Nucleus accumbens (tissue), 56 donors: ENCODE data around the gene PADI3.
"Not testable (repeated sequence)": the region's sequence is repeated elsewhere in the genome, so short reads cannot be mapped to it uniquely, and the experiment has no call there.

ENCODE experiments used
- DNase-seq, 56 donors: peaks; one replicate each; lab custom pipeline; 2025; lab: John Stamatoyannopoulos, UW

PADI3 gene

DNA sequence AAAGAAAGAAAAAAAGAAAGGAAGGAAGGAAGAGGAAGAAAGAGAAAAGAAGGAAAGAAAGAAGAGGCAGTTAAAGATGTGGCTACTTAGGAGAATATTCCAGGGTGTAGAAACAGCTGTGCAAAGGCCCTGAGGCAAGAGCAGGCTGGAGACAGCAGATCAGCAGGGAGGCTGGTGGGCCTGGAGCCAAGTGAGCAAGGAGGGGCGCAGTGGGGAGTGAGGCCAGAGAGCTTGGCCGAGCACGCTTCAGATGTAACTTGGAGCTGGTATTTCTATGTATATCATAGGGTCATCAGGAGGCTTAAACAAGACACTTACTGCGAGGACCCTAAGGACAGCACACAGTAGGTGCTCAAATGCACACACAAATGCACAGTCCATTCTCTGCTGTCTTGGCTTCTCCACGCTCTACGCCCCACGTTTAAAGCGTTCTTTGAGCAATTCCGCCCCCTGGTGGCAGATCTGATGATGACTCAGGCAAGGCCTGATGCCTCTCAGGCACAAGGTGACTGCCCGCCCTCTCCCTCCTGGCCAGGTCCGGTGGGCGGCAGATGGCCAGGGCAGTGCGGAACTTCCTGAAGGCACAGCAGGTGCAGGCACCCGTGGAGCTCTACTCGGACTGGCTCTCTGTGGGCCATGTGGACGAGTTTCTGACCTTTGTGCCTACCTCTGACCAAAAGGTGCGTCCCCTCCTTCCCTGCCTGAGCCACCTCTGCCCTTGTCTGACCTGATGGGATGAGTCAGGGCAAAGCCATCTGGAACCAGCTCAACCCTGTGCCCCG is 11.9 kb upstream of the PADI3 start:
- peak in 53 of 56 donors; percentile 1 to 92 (median 64) for DNase-seq

GRCh38 chr1:17237561-17237903 is 11.4 kb upstream of the PADI3 start:
- DNase-seq: no peak

DNA sequence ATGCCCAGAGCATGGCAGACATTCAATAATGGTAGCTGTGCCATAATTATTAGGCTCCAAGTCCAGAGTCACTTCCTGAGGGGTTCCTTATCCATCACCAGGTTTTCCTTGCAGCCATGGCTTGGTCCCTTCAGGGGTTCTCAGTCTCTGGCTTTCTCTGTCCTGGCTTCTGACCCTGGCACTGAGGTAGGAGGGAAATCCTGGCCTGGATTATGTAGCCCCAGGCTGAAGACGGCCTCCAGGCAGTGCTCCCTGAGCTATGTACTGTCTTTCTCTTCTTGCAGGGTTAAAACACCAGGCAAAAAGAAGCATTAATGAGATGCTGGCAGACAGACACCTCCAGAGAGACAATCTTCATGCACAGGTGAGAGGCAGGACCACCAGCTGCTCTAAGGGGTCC is 9.5 kb upstream of the PADI3 start:
- peak in 33 of 56 donors; percentile 1 to 54 (median 18) for DNase-seq

DNA sequence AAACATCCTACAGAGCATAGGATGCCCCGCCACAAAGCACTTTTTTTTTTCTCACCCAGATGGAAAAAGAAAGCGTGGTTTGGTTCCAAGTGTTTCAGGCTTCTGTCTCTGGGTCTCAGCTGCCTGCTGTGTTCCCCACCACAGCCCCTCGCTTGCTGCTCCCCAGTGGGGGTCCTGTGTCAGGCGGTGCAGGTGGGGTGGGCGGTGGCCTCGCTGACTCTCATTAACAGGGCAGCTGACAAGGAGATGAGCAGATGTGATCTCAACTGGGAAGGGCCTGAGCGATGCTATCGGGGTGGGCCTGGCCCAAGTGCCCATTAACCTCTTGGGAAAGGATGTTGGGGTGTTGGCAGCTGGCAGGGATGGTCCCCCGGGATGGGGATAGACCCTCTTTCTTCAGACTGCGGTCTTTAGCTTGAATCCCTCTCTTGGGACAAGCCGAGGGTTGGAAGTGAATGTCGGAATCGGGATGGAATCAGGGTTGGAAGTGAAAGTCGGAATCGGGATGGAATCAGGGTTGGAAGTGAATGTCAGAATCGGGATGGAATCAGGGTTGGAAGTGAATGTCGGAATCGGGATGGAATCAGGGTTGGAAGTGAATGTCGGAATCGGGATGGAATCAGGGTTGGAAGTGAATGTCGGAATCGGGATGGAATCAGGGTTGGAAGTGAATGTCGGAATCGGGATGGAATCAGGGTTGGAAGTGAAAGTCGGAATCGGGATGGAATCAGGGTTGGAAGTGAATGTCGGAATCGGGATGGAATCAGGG is 7.7 kb upstream of the PADI3 start:
- not testable (repeated sequence) for DNase-seq

- DNase-seq: not testable (repeated sequence)
These were observed 7.2 kb upstream of the PADI3 start for GRCh38 chr1:17241780-17242074.

GRCh38 chr1:17243274-17243673 is 5.6 kb upstream of the PADI3 start:
- DNase-seq: no peak

DNA sequence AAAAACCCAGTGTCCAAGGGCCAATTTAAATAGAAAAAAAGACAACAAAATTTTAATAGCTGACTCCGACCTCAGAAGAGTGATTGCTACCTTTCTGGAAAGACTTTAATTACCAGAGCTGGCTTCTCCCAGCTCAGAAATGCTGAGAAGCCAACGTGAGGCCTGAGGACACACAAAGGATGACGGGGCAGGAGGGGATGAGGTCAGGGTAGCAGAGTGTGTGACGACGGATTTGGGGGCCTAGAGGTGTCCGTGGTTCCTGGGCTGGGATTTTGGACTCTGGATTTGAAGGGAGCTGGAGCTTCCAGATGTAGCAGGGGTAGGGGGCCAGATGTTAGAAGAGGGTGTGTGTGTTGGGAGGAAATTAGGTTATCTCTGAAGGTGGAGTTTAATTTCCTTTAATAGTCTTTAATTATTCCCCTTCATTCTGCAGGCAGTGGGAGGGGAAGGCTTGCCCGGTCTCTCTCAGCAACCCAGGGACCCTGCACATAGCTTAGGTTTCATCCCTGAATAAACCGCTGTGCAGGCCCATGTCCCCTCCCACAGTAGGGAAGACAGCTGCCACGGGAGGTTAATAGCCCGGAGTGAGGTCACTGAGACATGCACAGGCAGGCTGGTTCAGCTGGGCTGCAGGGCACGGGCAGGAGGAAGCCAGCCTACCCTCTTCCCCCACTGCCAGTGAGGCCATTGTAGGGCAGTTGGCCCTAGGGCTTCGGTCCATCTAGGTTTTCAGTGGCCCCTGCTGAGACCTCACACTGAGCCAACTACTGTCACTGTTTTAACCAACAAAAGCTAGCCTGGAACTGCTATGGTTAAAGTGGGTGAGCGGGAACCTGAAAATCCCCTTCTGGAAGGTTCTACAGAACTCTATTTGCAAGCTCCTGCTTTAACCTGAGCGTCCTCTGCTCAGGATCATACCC is 3.8 kb upstream of the PADI3 start:
- no peak for DNase-seq

DNA sequence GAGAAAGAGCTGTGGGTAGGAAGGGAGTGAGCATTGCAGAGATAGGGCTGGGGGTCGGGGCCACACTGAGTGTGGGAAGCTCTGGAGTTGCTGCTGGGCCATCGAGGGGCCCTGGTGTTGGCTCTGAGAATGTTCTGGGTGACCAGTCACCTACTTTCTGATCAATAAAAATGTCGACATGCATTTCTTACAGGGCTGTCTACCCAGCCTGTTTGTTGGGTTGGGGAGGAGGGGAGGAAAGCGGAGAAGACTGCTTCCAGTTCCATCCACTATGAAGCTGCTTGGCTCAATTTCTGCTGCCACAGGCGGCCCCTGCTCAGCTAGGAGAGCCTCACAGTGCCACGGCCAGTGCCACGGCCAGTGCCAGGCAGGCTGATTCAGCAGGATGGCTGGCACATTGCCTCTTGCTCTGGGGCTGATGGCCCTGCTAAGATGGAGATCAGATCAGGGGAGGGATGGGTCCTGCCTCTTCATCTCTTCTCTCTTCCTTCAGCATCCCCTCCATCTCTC is 3.0 kb upstream of the PADI3 start:
- DNase-seq: peak in 2 of 56 donors; percentile 6 to 17

GRCh38 chr1:17246971-17247370 is 1.9 kb upstream of the PADI3 start:
- no peak for DNase-seq

GRCh38 chr1:17250601-17251000 is 1.7 kb downstream of the PADI3 start:
- no peak for DNase-seq

GRCh38 chr1:17251246-17251645 is 2.3 kb downstream of the PADI3 start:
- no peak for DNase-seq

DNA sequence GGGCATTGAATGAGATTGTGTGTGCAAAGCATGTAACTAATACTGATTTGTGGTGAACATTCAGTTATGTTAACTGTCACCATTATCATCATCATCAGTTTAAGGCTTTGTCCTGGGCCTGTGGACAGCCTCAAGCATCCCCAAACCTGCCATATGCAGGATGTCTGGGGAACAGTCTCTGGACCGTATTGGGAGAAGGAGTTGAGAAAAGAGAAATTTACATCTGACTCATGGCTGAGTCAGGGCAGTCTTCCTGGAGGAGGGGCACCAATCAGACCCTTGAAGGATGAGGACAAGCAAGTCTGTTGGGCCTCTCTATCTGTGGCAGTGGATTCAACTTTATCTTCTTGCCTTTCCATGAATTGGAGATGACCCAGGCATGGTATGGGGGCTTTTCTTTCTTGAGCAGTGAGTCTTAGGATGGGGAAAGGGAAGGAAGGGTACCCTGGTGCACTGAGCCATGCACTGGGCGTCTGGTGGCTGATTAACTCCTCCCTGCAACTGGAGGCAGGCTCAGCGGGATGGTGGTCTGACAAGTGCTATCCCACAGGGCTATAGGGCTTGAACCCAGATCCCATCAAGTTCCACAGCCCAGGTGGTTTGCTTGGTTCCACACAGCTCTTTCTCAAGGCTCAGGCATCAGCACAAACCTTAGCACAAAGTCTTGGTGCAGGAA is 2.9 kb downstream of the PADI3 start:
- no peak for DNase-seq

DNA sequence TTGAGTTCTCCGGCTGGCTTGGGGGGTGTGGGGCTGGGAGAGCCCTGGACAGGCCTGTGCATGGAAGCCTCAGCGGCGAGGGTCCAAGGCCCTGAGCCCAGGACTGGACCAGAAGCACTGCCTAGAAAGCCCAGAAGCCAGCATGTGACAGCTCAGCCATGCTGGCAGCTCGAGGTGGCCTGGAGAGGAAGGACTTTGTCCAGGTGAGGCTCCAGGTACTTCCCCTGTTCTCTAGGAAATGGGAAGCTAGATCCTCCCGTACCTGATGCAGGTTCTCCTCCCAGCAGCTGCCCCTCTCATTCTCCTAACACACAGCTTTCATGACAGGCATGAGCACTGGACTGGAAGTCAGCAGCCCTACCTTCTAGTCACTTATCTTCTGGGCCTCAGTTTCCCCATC is 6.4 kb downstream of the PADI3 start:
- no peak for DNase-seq

GRCh38 chr1:17258116-17258757 is 9.3 kb downstream of the PADI3 start:
- DNase-seq: no peak

DNA sequence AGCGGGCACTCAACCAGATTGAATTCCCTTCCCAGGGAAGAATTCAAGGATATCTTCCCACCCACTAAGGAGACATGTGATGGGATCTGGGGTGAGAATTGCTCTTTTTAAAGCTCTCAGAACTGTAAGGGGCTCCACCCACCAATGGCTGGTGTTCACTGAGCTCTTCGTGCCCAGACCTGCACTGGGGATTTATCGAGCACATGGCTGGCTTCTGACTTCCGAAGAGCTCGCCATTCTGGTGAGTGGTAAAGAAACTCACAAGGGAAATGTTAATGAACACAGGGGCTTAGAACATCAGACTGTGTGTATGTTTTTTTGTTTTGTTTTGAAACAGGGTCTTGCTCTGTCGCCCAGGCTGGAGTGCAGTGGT is 9.8 kb downstream of the PADI3 start:
- DNase-seq: no peak

- no peak for DNase-seq
These were observed 10.5 kb downstream of the PADI3 start for GRCh38 chr1:17259233-17259873.

GRCh38 chr1:17260264-17260663 is 11.4 kb downstream of the PADI3 start:
- DNase-seq: no peak

DNA sequence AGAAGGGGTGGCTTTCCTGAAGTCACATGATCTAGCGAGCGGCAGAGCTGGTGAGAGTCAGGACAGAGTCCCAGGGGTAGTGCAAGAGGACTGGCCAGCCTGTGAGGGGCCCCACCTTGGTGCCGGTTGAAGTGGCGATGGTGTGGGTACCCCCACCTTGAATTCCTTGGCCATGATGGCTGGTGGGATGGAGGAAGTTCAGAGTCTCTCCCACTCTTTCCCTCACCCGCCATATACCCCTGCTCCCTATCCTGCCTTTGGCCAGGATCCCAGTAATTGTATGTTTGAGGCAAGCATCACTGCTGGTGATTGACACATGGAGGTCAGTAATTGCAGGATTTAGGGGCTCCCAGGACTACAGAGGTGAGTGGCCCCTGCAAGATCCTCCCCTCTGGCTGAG is 11.8 kb downstream of the PADI3 start:
- DNase-seq: no peak

DNA sequence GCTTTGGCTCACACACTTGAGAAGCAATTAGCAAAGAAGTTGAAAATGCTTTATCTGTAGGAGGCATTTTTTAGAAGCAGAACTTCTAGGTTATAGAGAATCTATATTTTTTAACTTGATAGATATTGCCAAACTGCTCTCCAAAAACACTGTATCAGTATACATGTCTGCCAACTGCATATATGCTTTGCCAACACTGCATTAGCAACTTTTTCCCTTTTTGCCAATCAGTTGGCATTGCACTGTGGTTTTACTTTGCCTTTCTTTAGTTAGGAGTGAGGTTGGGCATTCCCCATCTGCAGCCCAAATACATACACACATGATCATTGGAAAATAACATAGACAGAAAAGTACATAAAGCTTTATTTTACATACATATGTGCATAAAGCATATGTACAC is 15.0 kb downstream of the PADI3 start:
- DNase-seq: no peak
